ENCODE measurements around the gene ART3.

The ART3 gene

DNA sequence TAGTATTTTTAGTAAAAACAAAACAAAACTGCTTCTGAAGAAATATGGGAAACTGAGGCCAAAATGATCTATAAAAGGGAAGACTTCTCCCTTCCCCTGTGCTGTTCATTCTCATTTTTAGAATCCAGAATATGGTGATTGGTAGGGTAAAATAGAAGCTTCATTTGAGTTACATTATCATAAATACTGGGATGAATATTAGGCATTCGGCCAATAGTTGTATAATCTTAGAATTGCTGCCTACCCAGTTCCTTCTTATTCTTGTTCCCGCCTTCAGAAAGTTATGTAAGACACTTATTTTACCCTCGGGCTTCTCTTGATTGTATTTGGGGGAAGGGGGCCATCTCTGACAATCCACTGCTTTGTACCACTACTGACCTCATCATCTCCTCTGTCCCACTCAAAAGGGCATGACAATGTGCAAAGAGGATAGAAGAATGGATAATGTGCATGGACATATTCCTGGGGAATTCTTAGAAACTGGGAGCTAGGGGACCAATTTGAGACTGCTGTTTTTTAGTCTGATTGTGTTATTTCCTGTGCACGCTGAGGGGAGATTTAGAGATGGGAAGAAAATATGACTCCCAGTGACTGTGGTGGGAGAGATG, 588 bp downstream of the ART3 start:
- TF ChIP-seq, protein P1, sequence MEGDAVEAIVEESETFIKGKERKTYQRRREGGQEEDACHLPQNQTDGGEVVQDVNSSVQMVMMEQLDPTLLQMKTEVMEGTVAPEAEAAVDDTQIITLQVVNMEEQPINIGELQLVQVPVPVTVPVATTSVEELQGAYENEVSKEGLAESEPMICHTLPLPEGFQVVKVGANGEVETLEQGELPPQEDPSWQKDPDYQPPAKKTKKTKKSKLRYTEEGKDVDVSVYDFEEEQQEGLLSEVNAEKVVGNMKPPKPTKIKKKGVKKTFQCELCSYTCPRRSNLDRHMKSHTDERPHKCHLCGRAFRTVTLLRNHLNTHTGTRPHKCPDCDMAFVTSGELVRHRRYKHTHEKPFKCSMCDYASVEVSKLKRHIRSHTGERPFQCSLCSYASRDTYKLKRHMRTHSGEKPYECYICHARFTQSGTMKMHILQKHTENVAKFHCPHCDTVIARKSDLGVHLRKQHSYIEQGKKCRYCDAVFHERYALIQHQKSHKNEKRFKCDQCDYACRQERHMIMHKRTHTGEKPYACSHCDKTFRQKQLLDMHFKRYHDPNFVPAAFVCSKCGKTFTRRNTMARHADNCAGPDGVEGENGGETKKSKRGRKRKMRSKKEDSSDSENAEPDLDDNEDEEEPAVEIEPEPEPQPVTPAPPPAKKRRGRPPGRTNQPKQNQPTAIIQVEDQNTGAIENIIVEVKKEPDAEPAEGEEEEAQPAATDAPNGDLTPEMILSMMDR (conservative IDR thresholded peaks at IDR 0.05; ENCODE audit: control insufficient read depth, insufficient read depth, low read depth, low read length), result no peak
- no peak for DNase-seq (ENCODE audit: low read depth)
- H3K4me3 ChIP-seq (ENCODE audit: control insufficient read depth, low read depth, low read length), result no peak overlapping the region

DNA sequence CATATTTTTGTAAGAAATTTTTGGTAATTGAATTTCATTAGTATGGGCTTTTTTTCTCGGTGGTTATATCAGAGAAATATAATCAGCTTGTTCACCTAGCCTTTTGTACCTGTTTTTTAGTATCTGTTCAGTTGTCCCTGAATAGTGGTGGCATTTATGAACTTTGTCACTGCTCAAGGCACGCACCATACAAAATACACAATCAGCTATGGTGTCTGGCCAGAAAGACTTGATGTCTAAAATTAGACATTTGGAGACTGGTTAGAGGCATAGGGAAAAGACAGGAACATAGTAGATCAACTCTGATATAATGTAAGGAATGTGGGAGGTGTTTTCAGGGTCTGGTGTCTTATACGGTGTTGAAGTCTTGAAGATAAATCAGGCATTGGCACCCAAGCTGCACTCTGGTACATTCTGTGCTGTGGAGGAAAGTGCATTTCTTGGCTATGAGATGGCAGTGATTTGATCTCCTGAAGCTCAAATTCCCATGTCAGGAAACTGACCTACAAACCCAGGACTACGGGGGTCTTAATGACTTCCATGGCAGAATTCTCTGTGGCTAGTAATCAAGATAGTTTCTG, 3.6 kb downstream of the ART3 start:
- DNase-seq (ENCODE audit: low read depth), result peak; percentile 39
- TF ChIP-seq, protein P1 (conservative IDR thresholded peaks at IDR 0.05; ENCODE audit: control insufficient read depth, insufficient read depth, low read depth, low read length), result no peak
- H3K4me3 ChIP-seq (ENCODE audit: control insufficient read depth, low read depth, low read length), result no peak overlapping the region

GRCh38 chr4:76083386-76083988, 9.0 kb downstream of the ART3 start:
- no peak for DNase-seq (ENCODE audit: low read depth)

DNA sequence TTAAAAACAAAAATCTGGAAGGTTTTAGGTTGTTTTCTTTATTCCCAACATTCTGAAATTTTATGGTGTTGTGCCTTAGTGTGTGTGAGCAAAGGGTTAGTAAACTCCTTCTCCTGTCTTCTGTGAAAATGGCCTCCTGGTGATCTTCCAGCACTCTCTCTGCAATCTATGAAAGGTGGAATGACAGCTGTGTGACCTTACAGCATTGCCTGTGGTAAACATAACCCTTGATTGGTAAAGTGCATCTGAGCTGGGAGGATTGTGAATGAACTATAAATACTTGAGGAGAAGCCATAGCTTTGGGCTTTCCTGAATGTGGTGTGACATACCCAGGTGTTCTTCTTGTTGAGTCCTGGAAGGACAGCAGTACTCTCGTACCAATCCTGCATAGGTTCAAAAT, 10.0 kb downstream of the ART3 start:
- no peak overlapping the region for H3K4me3 ChIP-seq (ENCODE audit: control insufficient read depth, low read depth, low read length)
- TF ChIP-seq, protein P1 (conservative IDR thresholded peaks at IDR 0.05; ENCODE audit: control insufficient read depth, insufficient read depth, low read depth, low read length), result no peak
- no peak for DNase-seq (ENCODE audit: low read depth)

More at GRCh38 chr4:76083386-76083988, 9.0 kb downstream of the ART3 start:
- TF ChIP-seq, protein P1 (conservative IDR thresholded peaks at IDR 0.05; ENCODE audit: control insufficient read depth, insufficient read depth, low read depth, low read length), result no peak
- H3K4me3 ChIP-seq (ENCODE audit: control insufficient read depth, low read depth, low read length), result no peak overlapping the region

GRCh38 chr4:76087007-76087769, 12.7 kb downstream of the ART3 start:
- peak; percentile 73 for DNase-seq (ENCODE audit: low read depth)
- TF ChIP-seq, protein P1 (conservative IDR thresholded peaks at IDR 0.05; ENCODE audit: control insufficient read depth, insufficient read depth, low read depth, low read length), result peak; percentile 80

GRCh38 chr4:76088719-76089118, 14.2 kb downstream of the ART3 start:
- DNase-seq (ENCODE audit: low read depth), result no peak
- TF ChIP-seq, protein P1 (conservative IDR thresholded peaks at IDR 0.05; ENCODE audit: control insufficient read depth, insufficient read depth, low read depth, low read length), result no peak
- H3K4me3 ChIP-seq (ENCODE audit: control insufficient read depth, low read depth, low read length), result no peak overlapping the region

More at GRCh38 chr4:76087007-76087769, 12.7 kb downstream of the ART3 start:
- H3K4me3 ChIP-seq (ENCODE audit: control insufficient read depth, low read depth, low read length), result no peak overlapping the region

Data from fibroblast of mammary gland (primary cell).